ENCODE results near the gene MGAT4C. TPM values are rescaled to one million over a fixed set of nuclear protein-coding genes. Genes with fewer than 3 reads are reported as not detected.

MGAT4C gene
- total RNA-seq, 1 donor from 2014 or later, result 0.53 TPM

GRCh38 chr12:86145156-86145555, 111.0 kb downstream of the MGAT4C start:
- no peaks in the 10 kb centered on the region for H3K27me3 Mint-ChIP-seq
- TF ChIP-seq, protein P1, sequence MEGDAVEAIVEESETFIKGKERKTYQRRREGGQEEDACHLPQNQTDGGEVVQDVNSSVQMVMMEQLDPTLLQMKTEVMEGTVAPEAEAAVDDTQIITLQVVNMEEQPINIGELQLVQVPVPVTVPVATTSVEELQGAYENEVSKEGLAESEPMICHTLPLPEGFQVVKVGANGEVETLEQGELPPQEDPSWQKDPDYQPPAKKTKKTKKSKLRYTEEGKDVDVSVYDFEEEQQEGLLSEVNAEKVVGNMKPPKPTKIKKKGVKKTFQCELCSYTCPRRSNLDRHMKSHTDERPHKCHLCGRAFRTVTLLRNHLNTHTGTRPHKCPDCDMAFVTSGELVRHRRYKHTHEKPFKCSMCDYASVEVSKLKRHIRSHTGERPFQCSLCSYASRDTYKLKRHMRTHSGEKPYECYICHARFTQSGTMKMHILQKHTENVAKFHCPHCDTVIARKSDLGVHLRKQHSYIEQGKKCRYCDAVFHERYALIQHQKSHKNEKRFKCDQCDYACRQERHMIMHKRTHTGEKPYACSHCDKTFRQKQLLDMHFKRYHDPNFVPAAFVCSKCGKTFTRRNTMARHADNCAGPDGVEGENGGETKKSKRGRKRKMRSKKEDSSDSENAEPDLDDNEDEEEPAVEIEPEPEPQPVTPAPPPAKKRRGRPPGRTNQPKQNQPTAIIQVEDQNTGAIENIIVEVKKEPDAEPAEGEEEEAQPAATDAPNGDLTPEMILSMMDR (IDR thresholded peaks at IDR 0.05; ENCODE audit: unreplicated experiment), result no peak
- H3K9me3 Mint-ChIP-seq (ENCODE audit: low read depth), result no peaks in the 10 kb centered on the region
- no peak overlapping the region for H3K4me3 Mint-ChIP-seq (ENCODE audit: low read depth)
- no peaks in the 10 kb centered on the region for H3K4me1 Mint-ChIP-seq (ENCODE audit: low read depth)
- H3K36me3 Mint-ChIP-seq (ENCODE audit: insufficient read depth), result no peaks in the 10 kb centered on the region
- H3K27ac Mint-ChIP-seq, result no peak overlapping the region
- DNase-seq (ENCODE audit: low spot score, unreplicated experiment), result no peak

DNA sequence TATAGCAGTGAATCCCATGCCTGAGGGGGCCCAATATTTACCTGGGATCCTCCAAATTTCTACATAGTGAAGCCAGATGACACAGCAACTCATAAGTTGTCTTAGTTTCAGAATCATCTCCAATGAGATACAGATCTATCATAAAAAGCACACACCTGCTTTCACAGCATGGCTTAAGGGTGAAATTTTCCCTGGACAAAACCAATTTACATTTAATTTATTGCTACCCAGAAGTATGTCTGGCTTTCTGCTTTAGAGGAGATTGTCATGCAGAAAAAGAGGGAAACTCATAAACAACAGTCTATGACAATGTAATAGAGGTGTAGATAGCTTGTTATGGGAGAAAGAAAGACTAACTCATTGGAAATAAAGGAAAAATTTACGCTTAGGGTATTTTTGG, 113.0 kb downstream of the MGAT4C start:
- TF ChIP-seq, protein P1 (IDR thresholded peaks at IDR 0.05; ENCODE audit: unreplicated experiment), result no peak
- Mint-ChIP-seq H3K27me3 (no peaks in the 10 kb centered on the region), H3K4me1 (ENCODE audit: low read depth) (no peaks in the 10 kb centered on the region), H3K9me3 (ENCODE audit: low read depth) (no peaks in the 10 kb centered on the region), H3K4me3 (ENCODE audit: low read depth) (no peak overlapping the region), H3K36me3 (ENCODE audit: insufficient read depth) (no peaks in the 10 kb centered on the region), H3K27ac (no peak overlapping the region)
- DNase-seq (ENCODE audit: low spot score, unreplicated experiment), result no peak

DNA sequence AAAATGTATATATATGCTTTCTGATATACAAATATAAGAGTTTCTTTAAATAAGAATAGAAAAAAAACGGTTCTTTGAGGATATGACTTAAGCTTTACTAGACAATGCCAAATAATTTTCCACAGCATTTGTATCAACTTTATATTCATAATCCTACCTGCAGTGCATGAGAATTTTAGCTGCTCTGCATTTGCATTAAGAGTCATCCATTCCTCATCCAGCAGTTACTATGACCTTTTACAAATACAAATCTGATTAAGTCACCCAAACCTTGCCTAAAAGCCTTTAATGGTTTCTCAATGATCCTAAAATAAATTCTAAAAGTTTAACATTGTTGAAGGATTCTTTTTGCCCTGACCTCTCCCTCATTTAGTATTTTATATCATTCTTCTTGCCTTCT, 116.5 kb downstream of the MGAT4C start:
- H3K36me3 Mint-ChIP-seq (ENCODE audit: insufficient read depth), result no peaks in the 10 kb centered on the region
- no peak overlapping the region for H3K4me3 Mint-ChIP-seq (ENCODE audit: low read depth)
- H3K9me3 Mint-ChIP-seq (ENCODE audit: low read depth), result no peaks in the 10 kb centered on the region
- H3K27me3 Mint-ChIP-seq, result no peaks in the 10 kb centered on the region
- H3K4me1 Mint-ChIP-seq (ENCODE audit: low read depth), result no peaks in the 10 kb centered on the region
- no peak for DNase-seq (ENCODE audit: low spot score, unreplicated experiment)
- TF ChIP-seq, protein P1 (IDR thresholded peaks at IDR 0.05; ENCODE audit: unreplicated experiment), result no peak
- no peak overlapping the region for H3K27ac Mint-ChIP-seq

GRCh38 chr12:86138770-86139169, 117.4 kb downstream of the MGAT4C start:
- Mint-ChIP-seq H3K36me3 (ENCODE audit: insufficient read depth) (no peaks in the 10 kb centered on the region), H3K27me3 (no peaks in the 10 kb centered on the region), H3K4me1 (ENCODE audit: low read depth) (no peaks in the 10 kb centered on the region), H3K9me3 (ENCODE audit: low read depth) (no peaks in the 10 kb centered on the region), H3K27ac (no peak overlapping the region), H3K4me3 (ENCODE audit: low read depth) (no peak overlapping the region)
- TF ChIP-seq, protein P1 (IDR thresholded peaks at IDR 0.05; ENCODE audit: unreplicated experiment), result no peak
- no peak for DNase-seq (ENCODE audit: low spot score, unreplicated experiment)

- no peak for DNase-seq (ENCODE audit: low spot score, unreplicated experiment)
- TF ChIP-seq, protein P1 (IDR thresholded peaks at IDR 0.05; ENCODE audit: unreplicated experiment), result no peak
- Mint-ChIP-seq H3K9me3 (ENCODE audit: low read depth) (no peaks in the 10 kb centered on the region), H3K4me1 (ENCODE audit: low read depth) (no peaks in the 10 kb centered on the region), H3K36me3 (ENCODE audit: insufficient read depth) (no peaks in the 10 kb centered on the region), H3K27ac (no peak overlapping the region), H3K27me3 (no peaks in the 10 kb centered on the region), H3K4me3 (ENCODE audit: low read depth) (no peak overlapping the region)
Measured at GRCh38 chr12:86137936-86138335, 118.3 kb downstream of the MGAT4C start.

Data from progenitor cell of endocrine pancreas (in vitro differentiated cells).